HepG2 (cell line): Measurements from ENCODE around the gene LDLRAD3. TPM values are rescaled to one million over a fixed set of nuclear protein-coding genes. Genes with fewer than 3 reads are reported as not detected.

Experiments used
- ATAC-seq: fragments of 200-7000 bp; cut with Tn5 transposase; 3 replicates; pipeline ENCODE4 v1.9.1; 2020; ENCODE audit warnings: mild to moderate bottlenecking, moderate library complexity
- BruUV-seq: library from RNA; stranded (reverse); fragments of 400-500 nt; replicated peaks from 2 replicates; lab custom pipeline; 2021; lab: Mats Ljungman, UMichigan
- CTCF ChIA-PET: fragments of 300-600 bp; formaldehyde crosslinking; extraction: SDS; loops from one replicate; lab custom pipeline; 2021; ENCODE audit warnings: low total read pairs, inconsistent platforms, low intra/inter-chr PET ratio; lab: Yijun Ruan, JAX
- POLR2A ChIA-PET: fragments of 350-600 bp; sonication (Branson Sonifier 250); formaldehyde crosslinking; loops from one replicate; lab custom pipeline; 2020; ENCODE audit warnings: antibody characterized with exemption, inconsistent platforms; lab: Yijun Ruan, JAX
- DNase-seq: peaks from one replicate; pipeline ENCODE4 v3.0.0-alpha.2; 2015; ENCODE audit warnings: low spot score
- FAIRE-seq: peaks from 3 replicates; lab custom pipeline; 2011; peaks lifted over from hg19 to GRCh38; lab: Jason Lieb, UNC
- H2AFZ ChIP-seq: one replicate; pipeline ENCODE4 v1.6.1; 2011; ENCODE audit warnings: low read length, inconsistent platforms
- H3K27ac ChIP-seq: fragments of 300-600 bp; 3 replicates; pipeline ENCODE4 v1.8.0; 2011; ENCODE audit warnings: mixed run types, mild to moderate bottlenecking, mixed read lengths, low read length, inconsistent platforms; ENCODE audit not compliant: insufficient read depth; ENCODE audit errors: extremely low read length
- H3K27me3 ChIP-seq, 2 experiments: fragments of 200-600 bp in 1 of 2; 2 replicates in 1 of 2; 3 replicates in 1 of 2; pipeline versions ENCODE4 v1.6.0 to v1.8.0; 2011; ENCODE audit warnings: low read length in 2 of 2, mild to moderate bottlenecking in 2 of 2, moderate library complexity in 2 of 2, inconsistent platforms in 1 of 2; ENCODE audit not compliant: insufficient read depth in 2 of 2, control insufficient read depth in 1 of 2
- H3K36me3 ChIP-seq, 2 experiments: fragments of 200-600 bp in 1 of 2; replicated peaks in 1 of 2; 2 replicates in 1 of 2; 3 replicates in 1 of 2; pipeline versions ENCODE4 v1.5.1 to v1.8.0; 2011; ENCODE audit warnings: low read length in 2 of 2, inconsistent platforms in 1 of 2; ENCODE audit not compliant: insufficient read depth in 2 of 2, control insufficient read depth in 1 of 2
- H3K4me1 ChIP-seq: 2 replicates; pipeline ENCODE4 v1.5.1; 2012; ENCODE audit warnings: low read length, inconsistent platforms; ENCODE audit not compliant: insufficient read depth
- H3K4me2 ChIP-seq: 2 replicates; pipeline ENCODE4 v1.6.0; 2011; ENCODE audit warnings: low read depth, low read length, inconsistent platforms
- H3K4me3 ChIP-seq, 3 experiments: fragments of 200-600 bp in 1 of 3; sonication (generic), shearing (Covaris generic) in 1 of 3; replicated peaks in 1 of 3; 2 replicates each; pipeline ENCODE4 v1.5.1; 2011 to 2016; ENCODE audit warnings: low read length in 3 of 3, inconsistent platforms in 2 of 3, low read depth in 2 of 3, mild to moderate bottlenecking in 2 of 3, control low read depth in 1 of 3, mixed read lengths in 1 of 3; ENCODE audit not compliant: insufficient read depth in 1 of 3
- H3K79me2 ChIP-seq: one replicate; pipeline ENCODE4 v1.6.1; 2011; ENCODE audit warnings: low read length, inconsistent platforms; ENCODE audit not compliant: insufficient read depth
- H3K9ac ChIP-seq: 2 replicates; pipeline ENCODE4 v1.6.0; 2011; ENCODE audit warnings: mild to moderate bottlenecking, low read depth, low read length, inconsistent platforms; ENCODE audit not compliant: insufficient read depth
- H3K9me3 ChIP-seq: 2 replicates; pipeline ENCODE4 v1.5.1; 2012; ENCODE audit warnings: mild to moderate bottlenecking, low read length
- H4K20me1 ChIP-seq: 2 replicates; pipeline ENCODE4 v1.6.0; 2011; ENCODE audit warnings: inconsistent platforms, mild to moderate bottlenecking, low read length, moderate library complexity; ENCODE audit not compliant: insufficient read depth
- AGO2 ChIP-seq: fragments of 200-400 bp; formaldehyde crosslinking; optimal IDR thresholded peaks from 2 replicates; pipeline ENCODE3; 2017; ENCODE audit warnings: mild to moderate bottlenecking, low read depth, low read length, moderate library complexity
- CHCHD3 ChIP-seq: sonication (generic); formaldehyde crosslinking; IDR thresholded peaks from 2 replicates; pipeline ENCODE4 v1.8.0; 2022; ENCODE audit warnings: mild to moderate bottlenecking, missing genetic modification reagents, moderate library complexity
- FOXA1 ChIP-seq, 2 experiments: fragments of 450-650 bp in 1 of 2; sonication (generic) in 1 of 2; formaldehyde crosslinking in 1 of 2; IDR thresholded peaks; 2 replicates each; pipeline versions ENCODE4 v1.4.0 to v1.6.1; 2016 to 2020; ENCODE audit warnings: missing genetic modification reagents in 1 of 2
- HNF4G ChIP-seq, 2 experiments: sonication (generic) in 1 of 2; formaldehyde crosslinking in 1 of 2; IDR thresholded peaks; 2 replicates each; pipeline versions ENCODE4 v1.4.0 to v1.6.1; 2011 to 2020; ENCODE audit warnings: borderline replicate concordance in 2 of 2, low read depth in 2 of 2, mild to moderate bottlenecking in 2 of 2, low read length in 1 of 2, missing genetic modification reagents in 1 of 2, moderate library complexity in 1 of 2
- ISL2 ChIP-seq: sonication (generic); formaldehyde crosslinking; IDR thresholded peaks from 2 replicates; pipeline ENCODE4 v1.5.0; 2020; ENCODE audit warnings: missing genetic modification reagents
- RFX3 ChIP-seq: IDR thresholded peaks from 2 replicates; pipeline ENCODE4 v1.6.1; 2016; ENCODE audit warnings: missing biosample characterization, missing genetic modification reagents
- SAFB2 ChIP-seq: sonication (generic); formaldehyde crosslinking; IDR thresholded peaks from 2 replicates; pipeline ENCODE4 v1.5.1; 2020; ENCODE audit warnings: missing genetic modification reagents, low read depth, mild to moderate bottlenecking, borderline replicate concordance
- SP140L ChIP-seq: sonication (generic); formaldehyde crosslinking; IDR thresholded peaks from 2 replicates; pipeline ENCODE4 v1.4.0; 2020; ENCODE audit warnings: missing genetic modification reagents, borderline replicate concordance
- ZBTB26 ChIP-seq: IDR thresholded peaks from 2 replicates; pipeline ENCODE4 v1.6.1; 2016; ENCODE audit warnings: missing compliant biosample characterization, missing genetic modification reagents, borderline replicate concordance
- ZFAT ChIP-seq: sonication (generic); formaldehyde crosslinking; conservative IDR thresholded peaks from 2 replicates; pipeline ENCODE4 v1.8.1; 2023; ENCODE audit warnings: missing genetic modification reagents, inconsistent platforms
- ZFP1 ChIP-seq: IDR thresholded peaks from 2 replicates; pipeline ENCODE4 v1.6.1; 2016
- ZNF543 ChIP-seq: sonication (generic); formaldehyde crosslinking; IDR thresholded peaks from 2 replicates; pipeline ENCODE4 v1.4.0; 2020; ENCODE audit warnings: mild to moderate bottlenecking, missing genetic modification reagents
- ZNF569 ChIP-seq: sonication (generic); formaldehyde crosslinking; IDR thresholded peaks from 2 replicates; pipeline ENCODE4 v1.5.0; 2020; ENCODE audit warnings: mild to moderate bottlenecking, missing genetic modification reagents, moderate library complexity, borderline replicate concordance
- ZNF800 ChIP-seq: sonication (generic); formaldehyde crosslinking; IDR thresholded peaks from 2 replicates; pipeline ENCODE4 v1.4.0; 2020; ENCODE audit warnings: missing genetic modification reagents
- in situ Hi-C: cut with HindIII; loops from 2 replicates; pipeline ENCODE4 v1.10.0; 2017; ENCODE audit warnings: low pct_unique_long_range_greater_than_20kb; ENCODE audit not compliant: extremely low pct_ligation_motif_present
- intact Hi-C: fragments of 100-400 bp; cut with micrococcal nuclease; formaldehyde crosslinking; loops from one replicate; pipeline ENCODE4 v1.10.0; 2022; ENCODE audit not compliant: unreplicated experiment
- polyA plus RNA-seq, 8 experiments: library from polyadenylated mRNA; depleted of rRNA in 3 of 8; stranded (reverse) in 7 of 8; unstranded in 1 of 8; fragments of >200 nt; fragmentation: Illumina TruSeq in 4 of 8; extraction: Trizol in 4 of 8; gene quantifications; 2 replicates each; pipeline versions ENCODE4 v1.2.1 to v1.2.3, GENCODE V29; 2011 to 2016; ENCODE audit warnings: low read depth in 4 of 8, missing spikeins in 1 of 8, mixed read lengths in 1 of 8; ENCODE audit not compliant: insufficient read depth in 1 of 8
- total RNA-seq, 5 experiments: library from RNA; depleted of rRNA; stranded (reverse); fragments of >200 nt; fragmentation: Illumina TruSeq; extraction: Trizol; gene quantifications; 2 replicates each; pipeline ENCODE4 v1.2.3, GENCODE V29; 2016; ENCODE audit warnings: low read depth in 1 of 5
- TF ChIP-seq, protein P1 (sequence below): sonication (generic); formaldehyde crosslinking; conservative IDR thresholded peaks from 2 replicates; pipeline ENCODE4 v1.5.0; 2020; ENCODE audit warnings: missing genetic modification reagents

LDLRAD3 gene
- total and polyA plus RNA-seq, 2 of the 13 experiments (the other 11 are each of a cell fraction or from before 2014, with no cell fraction given): 0.50 to 0.60 TPM

DNA sequence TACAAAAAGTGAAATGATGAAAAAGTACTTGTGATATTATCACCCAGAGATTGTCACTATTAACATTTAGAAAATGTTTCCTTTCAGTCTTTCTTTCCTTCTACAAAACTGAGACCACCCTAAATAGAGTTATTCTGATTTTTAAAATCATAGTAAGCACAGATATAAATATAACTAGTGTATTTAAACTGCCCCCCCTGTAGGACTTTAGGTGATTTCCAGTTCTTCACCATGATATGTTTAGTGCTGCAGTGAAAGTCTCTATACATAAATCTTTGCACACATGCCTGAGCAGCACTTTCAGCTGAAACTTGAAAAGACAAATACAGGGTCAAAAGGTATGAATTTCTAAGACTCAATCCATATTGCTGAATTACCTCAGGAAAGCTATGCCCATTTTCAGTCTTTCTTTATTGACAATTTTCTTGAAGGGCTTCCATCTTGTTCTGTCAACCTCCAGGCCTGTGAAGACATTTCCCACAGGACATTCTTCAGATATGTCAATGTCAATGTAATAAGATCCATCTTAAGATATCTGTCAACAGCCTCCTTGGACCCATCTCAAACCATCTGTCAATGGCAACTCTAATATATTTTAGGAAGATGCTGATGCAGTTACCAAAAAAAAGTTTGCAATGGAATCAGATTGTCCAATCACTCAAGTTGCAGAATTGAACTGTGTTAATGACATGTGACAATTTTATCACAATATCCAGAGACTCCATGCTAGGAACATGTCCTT, 30.8 kb upstream of the LDLRAD3 start:
- no peak overlapping the region for H3K4me3 ChIP-seq
- intact Hi-C loops (no loop called here), in situ Hi-C loops (no loop called here)
- BruUV-seq: no TSS peak
- H2AFZ ChIP-seq: no peak overlapping the region
- POLR2A ChIA-PET: no interaction called here
- H3K4me1 ChIP-seq: no peaks in the 10 kb centered on the region
- no peak for FAIRE-seq
- H3K79me2 ChIP-seq: no peaks in the 10 kb centered on the region
- H3K27ac ChIP-seq: no peak overlapping the region
- H3K27me3 ChIP-seq: peaks cover 0 to 7% of the 10 kb centered on the region in 2 experiments; a peak in 1 of 5 replicates
- CTCF ChIA-PET: no interaction called here
- no peaks in the 10 kb centered on the region for H3K36me3 ChIP-seq
- no peak for TF ChIP-seq AGO2
- TF ChIP-seq ZNF800 (CRISPR knock-in tag): no peak
- no peak for TF ChIP-seq HNF4G (IDR thresholded peaks at IDR 0.05; ENCODE audit: borderline replicate concordance, low read depth, low read length)
- TF ChIP-seq HNF4G (CRISPR knock-in tag; IDR thresholded peaks at IDR 0.05; ENCODE audit: borderline replicate concordance, low read depth): no peak
- no peak for TF ChIP-seq RFX3 (CRISPR knock-in tag)
- no peak for TF ChIP-seq ZFP1 (CRISPR knock-in tag)
- no peak for TF ChIP-seq SP140L
- TF ChIP-seq CHCHD3: no peak
- TF ChIP-seq FOXA1 (IDR thresholded peaks at IDR 0.05): no peak
- no peak for TF ChIP-seq FOXA1 (CRISPR knock-in tag; IDR thresholded peaks at IDR 0.05)
- TF ChIP-seq, protein P1, sequence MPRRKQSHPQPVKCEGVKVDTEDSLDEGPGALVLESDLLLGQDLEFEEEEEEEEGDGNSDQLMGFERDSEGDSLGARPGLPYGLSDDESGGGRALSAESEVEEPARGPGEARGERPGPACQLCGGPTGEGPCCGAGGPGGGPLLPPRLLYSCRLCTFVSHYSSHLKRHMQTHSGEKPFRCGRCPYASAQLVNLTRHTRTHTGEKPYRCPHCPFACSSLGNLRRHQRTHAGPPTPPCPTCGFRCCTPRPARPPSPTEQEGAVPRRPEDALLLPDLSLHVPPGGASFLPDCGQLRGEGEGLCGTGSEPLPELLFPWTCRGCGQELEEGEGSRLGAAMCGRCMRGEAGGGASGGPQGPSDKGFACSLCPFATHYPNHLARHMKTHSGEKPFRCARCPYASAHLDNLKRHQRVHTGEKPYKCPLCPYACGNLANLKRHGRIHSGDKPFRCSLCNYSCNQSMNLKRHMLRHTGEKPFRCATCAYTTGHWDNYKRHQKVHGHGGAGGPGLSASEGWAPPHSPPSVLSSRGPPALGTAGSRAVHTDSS: no peak
- TF ChIP-seq ZNF569 (CRISPR knock-in tag): no peak
- TF ChIP-seq ZFAT (CRISPR knock-in tag): no peak
- TF ChIP-seq ISL2 (CRISPR knock-in tag): no peak
- no peak for TF ChIP-seq ZNF543 (CRISPR knock-in tag)
- no peak for TF ChIP-seq ZBTB26 (CRISPR knock-in tag)
- TF ChIP-seq SAFB2 (CRISPR knock-in tag): no peak
- TF ChIP-seq, all 625 proteins: peak for 0
- Histone ChIP-seq H3K4me2 (no peak overlapping the region), H3K9ac (no peak overlapping the region), H3K9me3 (no peaks in the 10 kb centered on the region), H4K20me1 (no peaks in the 10 kb centered on the region)
- DNase-seq (no peak), ATAC-seq (no peak)
